Activated CD4-positive, CD25-positive, alpha-beta regulatory T cell treated with anti-CD3 and anti-CD28 coated beads, Interleukin-2, amount 50 U/mL, for 16 hours (primary cell): Measurements from ENCODE around the gene CHURC1.

Experiments used
- DNase-seq: peaks from one replicate; pipeline ENCODE4 v3.0.0-alpha.2; 2020; ENCODE audit warnings: low read depth, low spot score

The CHURC1 gene

GRCh38 chr14:64956697-64957406, 42.6 kb downstream of the CHURC1 start:
- no peak for DNase-seq

GRCh38 chr14:64958201-64958600, 43.9 kb downstream of the CHURC1 start:
- no peak for DNase-seq

GRCh38 chr14:64958743-64959142, 44.5 kb downstream of the CHURC1 start:
- DNase-seq = no peak

GRCh38 chr14:64960762-64961276, 46.6 kb downstream of the CHURC1 start:
- DNase-seq = no peak

DNA sequence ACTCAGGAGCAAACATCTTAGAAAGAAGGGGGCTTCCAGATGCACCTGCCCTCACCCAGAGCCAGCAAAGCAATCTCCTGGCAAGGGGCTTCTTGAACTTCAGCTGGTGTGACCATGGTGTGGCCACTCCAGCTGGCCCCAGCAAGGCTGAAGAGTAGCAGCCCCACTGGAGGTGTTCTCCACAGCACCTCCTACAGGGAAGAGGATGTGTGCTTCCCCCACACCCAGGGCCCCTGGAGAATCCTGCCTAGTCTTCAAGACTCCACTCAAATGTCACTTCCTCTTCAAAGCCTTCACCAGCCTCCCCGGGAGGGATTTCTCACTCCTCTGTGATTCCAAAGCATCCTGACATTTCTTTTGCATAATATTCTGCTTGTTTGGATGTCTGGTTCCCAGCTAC, 49.4 kb downstream of the CHURC1 start:
- DNase-seq = no peak

GRCh38 chr14:64965356-64966000, 51.2 kb downstream of the CHURC1 start:
- no peak for DNase-seq

DNA sequence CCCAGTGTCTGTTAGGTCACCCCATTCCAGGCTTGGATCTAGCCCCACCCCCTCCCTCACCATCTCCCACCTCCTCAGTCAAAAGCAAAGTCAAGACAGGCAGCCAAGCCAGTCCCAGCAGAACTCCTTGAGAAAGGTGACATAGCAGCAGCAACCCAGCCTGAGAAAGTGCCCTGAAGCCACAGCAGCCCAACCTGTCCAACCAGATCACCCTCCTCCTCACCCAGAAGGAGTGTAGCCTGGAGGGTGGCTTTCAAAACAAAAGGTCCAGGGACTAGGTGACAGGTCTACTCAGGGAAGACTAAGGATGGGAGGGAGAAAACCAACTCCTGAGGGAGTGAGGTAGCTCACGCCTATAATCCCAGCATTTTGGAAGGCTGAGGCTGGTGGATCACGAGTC, 52.7 kb downstream of the CHURC1 start:
- DNase-seq = no peak

DNA sequence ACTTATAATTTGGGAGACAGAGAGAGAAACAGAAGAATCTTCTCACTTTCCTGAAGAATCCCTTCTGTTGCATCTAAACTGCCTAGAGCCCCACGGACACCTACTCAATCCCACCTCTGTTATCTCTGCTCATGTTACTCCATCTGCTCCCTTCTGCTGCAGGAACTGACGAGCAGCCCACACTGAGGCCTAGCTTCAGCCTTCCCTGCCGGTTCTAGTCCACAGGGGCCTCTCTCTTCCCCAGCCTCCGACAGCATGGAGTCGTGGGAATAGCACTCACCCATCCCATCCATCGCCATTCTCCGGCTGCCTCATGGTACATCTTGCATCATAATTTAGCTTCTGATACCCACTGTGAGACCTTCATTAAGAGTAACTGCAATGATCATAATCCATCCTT, 53.9 kb downstream of the CHURC1 start:
- no peak for DNase-seq

DNA sequence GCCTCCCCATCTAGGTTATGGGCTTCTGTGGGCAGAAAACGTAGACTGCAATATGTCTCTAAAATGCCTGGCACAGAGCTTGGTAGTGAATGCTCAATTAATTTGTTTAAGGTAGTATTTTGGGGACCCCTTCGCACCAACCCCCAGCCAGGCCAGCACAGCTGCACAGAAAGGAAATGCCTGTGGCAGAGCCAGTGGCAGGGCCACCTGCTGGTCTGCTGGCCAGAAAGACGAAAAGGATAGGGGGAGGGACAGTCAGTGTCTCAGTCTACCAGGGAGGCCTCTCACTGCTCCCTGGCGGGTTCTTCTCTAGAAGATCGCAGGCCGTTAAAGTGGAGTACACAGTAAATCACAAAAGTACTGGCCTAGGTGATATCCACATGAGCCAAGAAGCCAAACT, 54.4 kb downstream of the CHURC1 start:
- no peak for DNase-seq

DNA sequence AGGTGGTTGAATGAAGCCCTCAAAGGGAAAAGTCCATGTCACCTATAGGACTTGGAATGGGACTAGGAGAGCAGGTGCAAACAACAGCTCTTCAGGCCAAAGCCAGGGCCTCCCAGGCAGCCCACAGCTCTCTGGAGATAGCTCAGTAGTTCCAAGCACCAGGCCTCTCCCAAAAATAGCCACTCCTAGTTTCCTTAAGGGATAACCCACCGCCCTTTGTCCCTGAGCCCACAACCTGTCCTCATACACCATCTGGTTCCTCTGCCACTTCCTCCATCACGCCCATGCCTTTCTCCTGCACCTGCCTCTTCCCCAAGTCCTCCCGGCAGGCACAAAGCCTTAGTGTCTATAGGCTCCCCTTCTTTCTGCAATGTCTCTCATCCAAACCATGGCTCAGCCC, 55.8 kb downstream of the CHURC1 start:
- no peak for DNase-seq

- no peak for DNase-seq
Measured at GRCh38 chr14:64970776-64971477, 56.7 kb downstream of the CHURC1 start.

DNA sequence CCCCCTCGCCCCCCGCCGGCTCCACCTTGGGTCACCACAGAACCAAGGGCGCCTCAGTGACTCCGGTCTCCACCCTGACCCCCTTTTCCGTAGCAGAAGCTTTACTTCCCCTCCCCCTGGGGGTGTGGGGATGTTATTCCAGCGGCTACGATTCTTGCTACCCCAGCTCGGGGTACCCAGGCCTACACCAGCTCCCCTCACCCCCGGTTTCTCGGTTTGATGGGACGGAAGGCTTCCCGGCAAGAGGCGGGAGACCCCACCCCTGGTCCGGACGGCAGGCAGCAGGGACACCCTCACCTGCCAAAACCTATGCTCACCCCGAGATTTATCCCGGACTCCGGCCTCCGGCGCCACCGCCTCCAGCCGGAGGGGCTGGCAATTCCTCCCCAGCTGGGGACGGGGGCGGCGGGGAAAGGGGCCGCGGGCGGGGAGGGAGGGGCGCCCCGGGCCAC, 57.3 kb downstream of the CHURC1 start:
- no peak for DNase-seq

GRCh38 chr14:64971943-64972791, 57.9 kb downstream of the CHURC1 start, which contains the start of gene RAB15:
TSS of gene RAB15 (minus strand) at chr14:64972336. CDS start at chr14:64972076, 260 bp downstream.
- no peak for DNase-seq

GRCh38 chr14:64973026-64973442, 58.8 kb downstream of the CHURC1 start:
- no peak for DNase-seq

- no peak for DNase-seq
Measured at GRCh38 chr14:64973826-64974225, 59.6 kb downstream of the CHURC1 start.

- DNase-seq = no peak
Measured at GRCh38 chr14:64974563-64974962, 60.3 kb downstream of the CHURC1 start.

DNA sequence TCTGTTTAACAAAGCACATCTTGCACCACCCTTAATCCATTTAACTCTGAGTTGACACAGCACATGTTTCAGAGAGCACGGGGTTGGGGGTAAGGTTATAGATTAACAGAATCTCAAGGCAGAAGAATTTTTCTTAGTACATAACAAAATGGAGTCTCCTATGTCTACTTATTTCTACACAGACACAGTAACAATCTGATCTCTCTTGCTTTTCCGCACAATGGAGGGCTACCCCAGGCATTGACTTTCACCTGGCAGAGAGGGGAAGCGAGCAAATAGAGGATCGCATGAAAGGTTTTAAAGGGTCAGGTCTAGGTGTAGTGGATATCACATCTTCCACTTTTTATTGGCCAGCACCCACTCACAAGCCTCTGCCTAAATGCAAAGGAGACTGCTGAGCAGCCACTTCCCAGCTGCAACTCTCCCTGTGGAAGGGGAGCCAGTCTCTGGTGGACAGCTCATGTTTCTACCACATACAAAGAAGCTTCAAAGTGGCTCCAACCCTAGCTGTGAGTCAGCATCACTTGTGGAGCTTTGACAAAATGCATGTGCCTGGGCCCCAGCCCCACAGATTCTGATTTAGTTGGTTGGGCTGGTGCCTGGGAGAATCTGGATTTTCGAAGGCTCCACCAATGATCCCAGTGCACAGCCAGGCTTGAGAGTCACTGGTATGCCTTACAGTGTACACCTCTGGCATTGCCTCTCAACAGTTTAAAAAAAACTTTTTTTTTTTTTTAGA, 65.2 kb downstream of the CHURC1 start:
- no peak for DNase-seq

- DNase-seq = no peak
Measured at GRCh38 chr14:64983439-64984310, 69.4 kb downstream of the CHURC1 start.
